Measurements from ENCODE around the gene MAP3K5. TPM values are rescaled to one million over a fixed set of nuclear protein-coding genes. Genes with fewer than 3 reads are reported as not detected.
"Not testable (repeated sequence)": the region's sequence is repeated elsewhere in the genome, so short reads cannot be mapped to it uniquely, and the experiment has no call there.

The MAP3K5 gene
- total RNA-seq, 8 experiments from 2014 or later, result 0.58 to 6.6 (median 1.2) TPM

GRCh38 chr6:136718476-136718875 lies 73.8 kb downstream of the MAP3K5 start:
- WGBS, 10 experiments, result 78 to 100% (median 100%) methylated on average over 1 of the region's 1 CpG; no CpG with 5 or more reads in 4 of the 10 experiments
- ATAC-seq (replicated peaks in 6 of 8), result no peak
- Histone ChIP-seq H3K4me3 (no peak overlapping the region), H3K4me1 (replicated peaks in 1 of 2) (no peaks in the 10 kb centered on the region), H3K27ac (no peak overlapping the region)
- in situ Hi-C loops (cut with MboI; ENCODE audit: low pct_unique_long_range_greater_than_20kb in 2 of 9, low sequenced_read_pairs in 9 of 9, unreplicated experiment in 9 of 9), result no loop called here

DNA sequence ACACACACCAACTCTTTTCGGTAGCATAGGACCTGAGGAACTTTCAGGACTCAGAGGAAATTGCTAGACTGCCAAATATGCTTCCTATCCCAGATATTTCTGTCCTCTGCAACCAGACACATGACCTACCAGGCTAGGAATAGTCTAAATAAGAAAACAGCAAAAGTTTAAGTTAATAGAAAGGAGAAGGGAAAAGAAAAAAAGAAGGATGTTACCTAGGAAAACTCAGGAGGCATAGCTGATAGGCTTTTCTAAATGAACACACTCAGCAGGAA lies 74.6 kb downstream of the MAP3K5 start:
- in situ Hi-C loops (cut with MboI; ENCODE audit: low pct_unique_long_range_greater_than_20kb in 2 of 9, low sequenced_read_pairs in 9 of 9, unreplicated experiment in 9 of 9), result no loop called here
- WGBS, 10 experiments, result 0 to 100% (median 60%) methylated on average over 1 of the region's 1 CpG; no CpG with 5 or more reads in 3 of the 10 experiments
- Histone ChIP-seq H3K4me3 (no peak overlapping the region), H3K27ac (no peak overlapping the region), H3K4me1 (replicated peaks in 1 of 2) (no peaks in the 10 kb centered on the region)
- no peak for ATAC-seq (replicated peaks in 6 of 8)

DNA sequence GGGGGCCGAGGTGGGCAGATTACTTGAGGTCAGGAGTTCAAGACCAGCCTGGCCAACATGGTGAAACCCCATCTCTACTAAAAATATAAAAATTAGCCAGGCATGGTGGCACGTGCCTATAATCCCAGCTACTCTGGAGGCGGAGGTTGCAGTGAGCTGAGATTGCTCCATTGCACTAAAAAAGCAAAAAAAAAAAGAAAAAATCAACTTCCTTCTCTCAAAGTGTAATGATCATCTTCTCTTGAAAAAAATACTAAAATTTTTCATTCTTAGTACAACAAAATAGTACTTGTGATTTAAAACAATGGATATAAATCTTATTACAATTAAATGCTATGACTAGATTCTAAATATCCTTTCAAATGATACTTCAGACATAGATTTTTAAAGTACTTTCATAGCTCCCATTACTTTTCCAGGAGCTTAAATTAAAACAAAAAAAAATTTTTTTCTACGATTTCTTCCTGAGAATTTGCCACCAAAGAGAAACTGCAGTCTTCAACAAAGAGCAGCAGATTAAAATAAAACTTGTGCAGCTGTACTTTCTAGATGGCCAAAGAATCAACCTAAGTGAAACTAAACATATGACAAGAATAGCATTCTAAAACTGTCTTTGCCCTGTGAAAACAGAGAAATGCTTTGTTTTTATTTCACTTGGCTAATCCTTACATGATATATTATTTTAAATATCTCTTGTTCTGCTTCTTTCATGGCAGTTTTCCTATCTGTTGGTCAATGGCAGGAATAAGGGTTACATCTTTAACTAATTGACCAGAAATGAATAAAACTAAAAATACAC lies 75.2 kb downstream of the MAP3K5 start:
- WGBS, 10 experiments, result 10 to 93% (median 77%) methylated on average over 1 to 4 of the region's 4 CpGs
- in situ Hi-C loops (cut with MboI; ENCODE audit: low pct_unique_long_range_greater_than_20kb in 2 of 9, low sequenced_read_pairs in 9 of 9, unreplicated experiment in 9 of 9), result no loop called here
- no peak overlapping the region for H3K27ac ChIP-seq
- H3K4me3 ChIP-seq, result no peak overlapping the region
- no peaks in the 10 kb centered on the region for H3K4me1 ChIP-seq (replicated peaks in 1 of 2)
- no peak for ATAC-seq (replicated peaks in 6 of 8)

DNA sequence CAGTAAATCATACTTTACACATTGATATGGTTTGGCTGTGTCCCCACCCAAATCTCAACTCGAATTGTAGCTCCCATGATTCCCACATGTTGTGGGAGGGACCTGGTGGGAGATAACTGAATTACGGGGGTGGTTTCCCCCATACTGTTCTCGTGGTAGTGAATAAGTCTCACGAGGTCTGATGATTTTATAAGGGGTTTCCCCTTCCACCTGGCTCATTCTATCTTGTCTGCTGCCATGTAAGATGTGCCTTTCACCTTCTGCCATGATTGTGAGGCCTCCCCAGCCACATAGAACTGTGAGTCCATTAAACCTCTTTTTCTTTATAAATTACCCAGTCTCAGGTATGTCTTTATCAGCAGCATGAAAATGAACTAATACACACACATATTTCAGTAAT lies 79.6 kb downstream of the MAP3K5 start:
- H3K27ac ChIP-seq; H3K4me3 ChIP-seq; H3K4me1 ChIP-seq (replicated peaks in 1 of 2); ATAC-seq (replicated peaks in 6 of 8); in situ Hi-C loops (cut with MboI; ENCODE audit: low pct_unique_long_range_greater_than_20kb in 2 of 9, low sequenced_read_pairs in 9 of 9, unreplicated experiment in 9 of 9): not testable (repeated sequence)
- 0 to 100% (median 67%) methylated on average over 1 to 3 of the region's 4 CpGs; no CpG with 5 or more reads in 4 of the 10 experiments for WGBS, 10 experiments

- Histone ChIP-seq H3K4me1 (replicated peaks in 1 of 2) (no peaks in the 10 kb centered on the region), H3K4me3 (no peak overlapping the region), H3K27ac (no peak overlapping the region)
- ATAC-seq (replicated peaks in 6 of 8), result no peak
- 60 to 100% (median 97%) methylated on average over 1 to 2 of the region's 2 CpGs for WGBS, 10 experiments
- in situ Hi-C loops (cut with MboI; ENCODE audit: low pct_unique_long_range_greater_than_20kb in 2 of 9, low sequenced_read_pairs in 9 of 9, unreplicated experiment in 9 of 9), result no loop called here
Measured at GRCh38 chr6:136711644-136712043, 80.6 kb downstream of the MAP3K5 start.

DNA sequence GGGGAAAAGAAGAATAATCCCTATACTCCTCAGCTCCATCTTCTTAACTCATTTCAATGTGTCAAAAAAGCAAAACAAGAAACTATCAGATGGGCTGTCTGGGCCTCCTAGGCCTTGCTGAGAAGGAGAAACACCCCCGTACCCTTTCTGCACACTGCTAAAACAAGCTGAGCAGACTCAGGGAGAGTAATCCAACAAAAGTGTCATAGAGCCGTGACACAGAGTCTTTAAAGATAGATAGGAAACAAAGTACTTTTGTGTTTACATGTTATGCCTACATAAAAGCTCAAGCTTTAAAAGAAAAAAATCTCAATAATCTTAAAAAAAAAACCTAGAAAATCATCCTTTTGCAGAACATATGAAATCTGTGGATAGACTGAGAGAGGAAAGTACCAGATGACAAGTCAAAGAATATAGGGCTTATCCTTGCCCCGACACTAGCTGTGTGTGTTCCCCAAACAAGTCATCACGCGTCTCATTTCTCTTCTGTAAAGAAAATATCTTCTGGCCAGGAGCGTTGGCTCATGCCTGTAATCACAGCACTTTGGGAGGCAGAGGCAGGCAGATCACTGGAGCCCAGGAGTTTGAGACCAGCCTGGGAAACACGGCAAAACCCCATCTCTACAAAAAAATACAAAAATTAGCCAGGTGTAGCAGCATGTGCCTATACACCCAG lies 81.3 kb downstream of the MAP3K5 start:
- 60 to 100% (median 90%) methylated on average over 1 to 7 of the region's 7 CpGs; no CpG with 5 or more reads in 1 of the 10 experiments for WGBS, 10 experiments

GRCh38 chr6:136709429-136709828 lies 82.8 kb downstream of the MAP3K5 start:
- no peak for ATAC-seq (replicated peaks in 6 of 8)
- Histone ChIP-seq H3K27ac (no peak overlapping the region), H3K4me1 (replicated peaks in 1 of 2) (peaks cover 0 to 5% of the 10 kb centered on the region in 2 donors), H3K4me3 (no peak overlapping the region)
- in situ Hi-C loops (cut with MboI; ENCODE audit: low pct_unique_long_range_greater_than_20kb in 2 of 9, low sequenced_read_pairs in 9 of 9, unreplicated experiment in 9 of 9), result no loop called here

More for the DNA sequence above, 81.3 kb downstream of the MAP3K5 start:
- Histone ChIP-seq H3K27ac (no peak overlapping the region), H3K4me3 (no peak overlapping the region), H3K4me1 (replicated peaks in 1 of 2) (peaks cover 0 to 5% of the 10 kb centered on the region in 2 donors)
- in situ Hi-C loops (cut with MboI; ENCODE audit: low pct_unique_long_range_greater_than_20kb in 2 of 9, low sequenced_read_pairs in 9 of 9, unreplicated experiment in 9 of 9), result no loop called here
- no peak for ATAC-seq (replicated peaks in 6 of 8)

GRCh38 chr6:136706430-136706829 lies 85.8 kb downstream of the MAP3K5 start:
- 56 to 86% (median 67%) methylated on average over 1 to 5 of the region's 5 CpGs; no CpG with 5 or more reads in 1 of the 10 experiments for WGBS, 10 experiments
- Histone ChIP-seq H3K4me3 (no peak overlapping the region), H3K27ac (no peak overlapping the region), H3K4me1 (replicated peaks in 1 of 2) (peaks cover 0 to 5% of the 10 kb centered on the region in 2 donors)
- ATAC-seq (replicated peaks in 6 of 8), result peak in 1 of 8 experiments; percentile 34
- in situ Hi-C loops (cut with MboI; ENCODE audit: low pct_unique_long_range_greater_than_20kb in 2 of 9, low sequenced_read_pairs in 9 of 9, unreplicated experiment in 9 of 9), result no loop called here

DNA sequence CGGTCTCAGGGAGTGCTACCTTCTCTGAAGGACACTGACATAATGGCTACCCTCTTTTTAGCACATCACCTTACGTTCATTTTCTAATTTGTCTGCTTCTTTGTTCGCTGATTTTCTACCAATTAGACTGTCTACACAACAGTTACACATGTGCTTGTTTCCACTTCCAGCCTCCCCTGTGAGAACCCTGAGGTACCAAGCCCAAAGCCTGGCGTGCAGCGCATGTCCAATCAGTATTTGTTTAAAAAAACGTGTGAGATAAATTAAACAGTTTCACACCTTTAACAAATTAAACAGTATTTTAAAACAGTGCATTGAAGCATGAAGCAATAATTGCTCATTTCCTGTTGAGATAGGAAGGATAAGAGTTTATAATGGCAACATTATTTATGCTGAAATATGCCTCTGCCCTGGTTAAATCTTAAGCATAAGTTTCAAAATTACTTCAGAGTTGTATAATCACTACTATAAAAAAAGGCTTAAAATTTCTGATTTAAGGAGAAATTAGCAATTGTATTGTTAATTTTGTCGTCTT lies 88.9 kb downstream of the MAP3K5 start:
- H3K4me3 ChIP-seq, result no peak overlapping the region
- no peak for ATAC-seq (replicated peaks in 6 of 8)
- in situ Hi-C loops (cut with MboI; ENCODE audit: low pct_unique_long_range_greater_than_20kb in 2 of 9, low sequenced_read_pairs in 9 of 9, unreplicated experiment in 9 of 9), result no loop called here
- H3K4me1 ChIP-seq (replicated peaks in 1 of 2), result peaks cover 0 to 5% of the 10 kb centered on the region in 2 donors
- no peak overlapping the region for H3K27ac ChIP-seq
- 73 to 94% (median 81%) methylated on average over 4 to 7 of the region's 7 CpGs for WGBS, 10 experiments

GRCh38 chr6:136701045-136701444 lies 91.2 kb downstream of the MAP3K5 start:
- no peak overlapping the region for H3K27ac ChIP-seq
- in situ Hi-C loops (cut with MboI; ENCODE audit: low pct_unique_long_range_greater_than_20kb in 2 of 9, low sequenced_read_pairs in 9 of 9, unreplicated experiment in 9 of 9), result no loop called here
- no peak overlapping the region for H3K4me3 ChIP-seq
- no peaks in the 10 kb centered on the region for H3K4me1 ChIP-seq (replicated peaks in 1 of 2)
- no peak for ATAC-seq (replicated peaks in 6 of 8)
- 60 to 100% (median 83%) methylated on average over 1 to 3 of the region's 3 CpGs for WGBS, 10 experiments

- WGBS, 10 experiments, result 53 to 100% (median 81%) methylated on average over 1 to 5 of the region's 5 CpGs; no CpG with 5 or more reads in 3 of the 10 experiments
- ATAC-seq (replicated peaks in 6 of 8), result no peak
Measured at GRCh38 chr6:136699358-136699757, 92.9 kb downstream of the MAP3K5 start.

DNA sequence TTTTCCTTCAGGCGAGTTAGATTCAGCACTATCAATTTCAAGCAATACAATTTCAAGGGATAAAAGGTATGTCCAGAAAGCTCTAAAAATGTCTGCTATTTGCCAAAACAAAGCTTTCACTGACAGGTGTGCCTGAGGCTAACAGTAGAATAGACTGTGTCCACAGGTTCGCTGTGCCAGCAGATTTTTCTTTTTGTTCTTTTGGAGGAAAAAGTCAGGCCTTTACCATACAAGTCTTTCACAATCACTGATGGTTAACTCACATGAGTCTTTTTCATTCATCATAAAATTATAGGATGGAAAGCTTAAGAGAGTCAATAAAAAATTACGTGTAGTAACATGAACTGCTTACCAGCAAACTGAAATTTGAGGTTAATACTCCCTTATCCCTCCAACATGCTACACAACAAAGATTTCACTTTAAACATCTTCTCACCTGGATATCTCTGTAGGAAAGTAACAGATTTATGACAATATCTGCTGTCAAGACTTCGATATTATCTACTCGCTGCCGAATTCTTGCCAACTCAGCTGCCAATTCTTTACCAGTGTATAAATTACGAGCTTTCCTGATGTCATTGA lies 95.4 kb downstream of the MAP3K5 start:
- Histone ChIP-seq H3K27ac (no peak overlapping the region), H3K4me3 (no peak overlapping the region), H3K4me1 (replicated peaks in 1 of 2) (no peaks in the 10 kb centered on the region)
- in situ Hi-C loops (cut with MboI; ENCODE audit: low pct_unique_long_range_greater_than_20kb in 2 of 9, low sequenced_read_pairs in 9 of 9, unreplicated experiment in 9 of 9), result no loop called here
- WGBS, 10 experiments, result 71 to 97% (median 91%) methylated on average over 1 to 7 of the region's 7 CpGs
- no peak for ATAC-seq (replicated peaks in 6 of 8)

More at GRCh38 chr6:136699358-136699757, 92.9 kb downstream of the MAP3K5 start:
- Histone ChIP-seq H3K4me3 (no peak overlapping the region), H3K27ac (no peak overlapping the region), H3K4me1 (replicated peaks in 1 of 2) (no peaks in the 10 kb centered on the region)
- in situ Hi-C loops (cut with MboI; ENCODE audit: low pct_unique_long_range_greater_than_20kb in 2 of 9, low sequenced_read_pairs in 9 of 9, unreplicated experiment in 9 of 9), result no loop called here

DNA sequence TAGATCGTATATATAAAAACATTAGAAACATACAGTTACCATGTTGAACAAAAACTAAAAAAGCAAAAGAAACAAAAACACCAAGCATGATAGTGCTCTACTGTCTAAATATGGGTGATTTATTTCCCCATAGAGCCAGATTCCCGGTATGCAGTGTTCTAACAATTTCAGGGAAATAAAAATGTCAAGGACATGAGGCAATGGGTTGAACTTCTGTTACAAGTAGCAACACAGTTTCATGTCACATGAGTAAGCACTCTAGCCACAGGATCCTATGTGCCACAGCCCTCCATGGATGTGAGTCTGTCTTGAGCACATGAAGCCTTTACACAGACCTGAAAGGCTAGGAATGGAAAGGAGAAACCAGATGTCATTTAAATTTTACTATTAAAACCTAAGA lies 96.0 kb downstream of the MAP3K5 start:
- H3K4me1 ChIP-seq (replicated peaks in 1 of 2), result no peaks in the 10 kb centered on the region
- peak; percentile 21 to 67 (median 49) for ATAC-seq (replicated peaks in 6 of 8)
- H3K4me3 ChIP-seq, result no peak overlapping the region
- in situ Hi-C loops (cut with MboI; ENCODE audit: low pct_unique_long_range_greater_than_20kb in 2 of 9, low sequenced_read_pairs in 9 of 9, unreplicated experiment in 9 of 9), result no loop called here
- no peak overlapping the region for H3K27ac ChIP-seq
- WGBS, 10 experiments, result 25 to 100% (median 56%) methylated on average over 1 to 2 of the region's 2 CpGs; no CpG with 5 or more reads in 1 of the 10 experiments
